Measurements from ENCODE around the gene TCF4.

The TCF4 gene

GRCh38 chr18:55462652-55463051 is 125.3 kb downstream of the TCF4 start:
- Histone ChIP-seq H3K4me3 (replicated peaks; ENCODE audit: insufficient read depth, low read length) (no peak overlapping the region), H3K27me3 (ENCODE audit: insufficient read depth, poor library complexity, severe bottlenecking) (no peaks in the 10 kb centered on the region), H3K27ac (replicated peaks) (no peak overlapping the region)
- no peak for TF ChIP-seq SPI1 (IDR thresholded peaks at IDR 0.05; ENCODE audit: borderline replicate concordance, low read depth)
- TF ChIP-seq, protein P1, sequence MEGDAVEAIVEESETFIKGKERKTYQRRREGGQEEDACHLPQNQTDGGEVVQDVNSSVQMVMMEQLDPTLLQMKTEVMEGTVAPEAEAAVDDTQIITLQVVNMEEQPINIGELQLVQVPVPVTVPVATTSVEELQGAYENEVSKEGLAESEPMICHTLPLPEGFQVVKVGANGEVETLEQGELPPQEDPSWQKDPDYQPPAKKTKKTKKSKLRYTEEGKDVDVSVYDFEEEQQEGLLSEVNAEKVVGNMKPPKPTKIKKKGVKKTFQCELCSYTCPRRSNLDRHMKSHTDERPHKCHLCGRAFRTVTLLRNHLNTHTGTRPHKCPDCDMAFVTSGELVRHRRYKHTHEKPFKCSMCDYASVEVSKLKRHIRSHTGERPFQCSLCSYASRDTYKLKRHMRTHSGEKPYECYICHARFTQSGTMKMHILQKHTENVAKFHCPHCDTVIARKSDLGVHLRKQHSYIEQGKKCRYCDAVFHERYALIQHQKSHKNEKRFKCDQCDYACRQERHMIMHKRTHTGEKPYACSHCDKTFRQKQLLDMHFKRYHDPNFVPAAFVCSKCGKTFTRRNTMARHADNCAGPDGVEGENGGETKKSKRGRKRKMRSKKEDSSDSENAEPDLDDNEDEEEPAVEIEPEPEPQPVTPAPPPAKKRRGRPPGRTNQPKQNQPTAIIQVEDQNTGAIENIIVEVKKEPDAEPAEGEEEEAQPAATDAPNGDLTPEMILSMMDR (IDR thresholded peaks at IDR 0.05; ENCODE audit: insufficient read depth, low read length): no peak
- no peak for TF ChIP-seq REST (IDR thresholded peaks at IDR 0.05; ENCODE audit: insufficient replicate concordance, low read depth)
- no peak for TF ChIP-seq GABPA (IDR thresholded peaks at IDR 0.05; ENCODE audit: low read depth)
- no peak for TF ChIP-seq POLR2AphosphoS5 (IDR thresholded peaks at IDR 0.05; ENCODE audit: low read depth)
- no peak for DNase-seq (ENCODE audit: low read depth in 1 of 2, low spot score in 1 of 2)

- H3K27ac ChIP-seq (replicated peaks): no peak overlapping the region
- H3K27me3 ChIP-seq (ENCODE audit: insufficient read depth, poor library complexity, severe bottlenecking): no peaks in the 10 kb centered on the region
- DNase-seq (ENCODE audit: low read depth in 1 of 2, low spot score in 1 of 2): no peak
- TF ChIP-seq, protein P1 (IDR thresholded peaks at IDR 0.05; ENCODE audit: insufficient read depth, low read length): no peak
- no peak for TF ChIP-seq POLR2AphosphoS5 (IDR thresholded peaks at IDR 0.05; ENCODE audit: low read depth)
- TF ChIP-seq REST (IDR thresholded peaks at IDR 0.05; ENCODE audit: insufficient replicate concordance, low read depth): no peak
- TF ChIP-seq SPI1 (IDR thresholded peaks at IDR 0.05; ENCODE audit: borderline replicate concordance, low read depth): no peak
- TF ChIP-seq GABPA (IDR thresholded peaks at IDR 0.05; ENCODE audit: low read depth): no peak
- no peak overlapping the region for H3K4me3 ChIP-seq (replicated peaks; ENCODE audit: insufficient read depth, low read length)
Measured at GRCh38 chr18:55461848-55462247, 126.1 kb downstream of the TCF4 start.

- H3K27me3 ChIP-seq (ENCODE audit: insufficient read depth, poor library complexity, severe bottlenecking): no peaks in the 10 kb centered on the region
- H3K4me3 ChIP-seq (replicated peaks; ENCODE audit: insufficient read depth, low read length): no peak overlapping the region
- TF ChIP-seq REST (IDR thresholded peaks at IDR 0.05; ENCODE audit: insufficient replicate concordance, low read depth) (no peak), SPI1 (IDR thresholded peaks at IDR 0.05; ENCODE audit: borderline replicate concordance, low read depth) (no peak), GABPA (IDR thresholded peaks at IDR 0.05; ENCODE audit: low read depth) (no peak), POLR2AphosphoS5 (IDR thresholded peaks at IDR 0.05; ENCODE audit: low read depth) (no peak)
- TF ChIP-seq, protein P1 (IDR thresholded peaks at IDR 0.05; ENCODE audit: insufficient read depth, low read length): no peak
- DNase-seq (ENCODE audit: low read depth in 1 of 2, low spot score in 1 of 2): no peak
- H3K27ac ChIP-seq (replicated peaks): no peak overlapping the region
Measured at GRCh38 chr18:55458456-55459203, 129.4 kb downstream of the TCF4 start.

All from HL-60 (cell line).